IMR-90 (cell line): ENCODE results near the gene PPP1R9B. TPM values are rescaled to one million over a fixed set of nuclear protein-coding genes. Genes with fewer than 3 reads are reported as not detected.

Source experiments
- ATAC-seq: fragments of 200-7000 bp; cut with Tn5 transposase; 2 replicates; pipeline ENCODE4 v1.9.1; 2020; ENCODE audit warnings: low read depth, mild to moderate bottlenecking, moderate library complexity
- BruUV-seq: library from RNA; stranded (reverse); fragments of 400-500 nt; replicated peaks from 2 replicates; lab custom pipeline; 2021; lab: Mats Ljungman, UMichigan
- CTCF ChIA-PET: fragments of 300-600 bp; formaldehyde crosslinking; extraction: SDS; loops from one replicate; lab custom pipeline; 2021; ENCODE audit warnings: antibody characterized with exemption; lab: Yijun Ruan, JAX
- POLR2A ChIA-PET: fragments of 300-600 bp; sonication (Branson Sonifier 250); formaldehyde crosslinking; loops from one replicate; lab custom pipeline; 2022; ENCODE audit warnings: antibody characterized with exemption; ENCODE audit not compliant: unreplicated experiment; lab: Charles Lee
- DNase-seq: peaks from one replicate; pipeline ENCODE4 v3.0.0; 2013
- H2AFZ ChIP-seq: replicated peaks from 2 replicates; pipeline ENCODE3; 2013; ENCODE audit warnings: low read length, mild to moderate bottlenecking; ENCODE audit not compliant: poor library complexity
- H2AK5ac ChIP-seq: 2 replicates; pipeline ENCODE4 v1.6.1; 2013; ENCODE audit warnings: low read depth, low read length, inconsistent platforms
- H2AK9ac ChIP-seq: replicated peaks from 2 replicates; pipeline ENCODE3; 2013; ENCODE audit warnings: mild to moderate bottlenecking, low read depth, low read length, moderate library complexity; ENCODE audit not compliant: poor library complexity
- H2BK120ac ChIP-seq: 2 replicates; pipeline ENCODE4 v1.6.1; 2013; ENCODE audit warnings: low read depth, low read length, inconsistent platforms
- H2BK15ac ChIP-seq: 3 replicates; pipeline ENCODE4 v1.6.1; 2013; ENCODE audit warnings: low read depth, low read length, inconsistent platforms
- H2BK20ac ChIP-seq: 2 replicates; pipeline ENCODE4 v1.6.1; 2013; ENCODE audit warnings: low read depth, mild to moderate bottlenecking, inconsistent platforms, low read length, moderate library complexity
- H2BK5ac ChIP-seq: 2 replicates; pipeline ENCODE4 v1.6.1; 2013; ENCODE audit warnings: mild to moderate bottlenecking, low read depth, low read length, inconsistent platforms; ENCODE audit not compliant: poor library complexity, severe bottlenecking
- H3K14ac ChIP-seq: replicated peaks from 2 replicates; pipeline ENCODE4 v1.6.1; 2013; ENCODE audit warnings: low read depth, low read length, inconsistent platforms
- H3K18ac ChIP-seq: 2 replicates; pipeline ENCODE4 v1.6.1; 2013; ENCODE audit warnings: low read depth, low read length, control low read depth
- H3K23ac ChIP-seq: 2 replicates; pipeline ENCODE4 v1.6.1; 2013; ENCODE audit warnings: low read depth, low read length, inconsistent platforms
- H3K27ac ChIP-seq: 2 replicates; pipeline ENCODE4 v1.5.1; 2013; ENCODE audit warnings: mild to moderate bottlenecking, control low read depth, low read length; ENCODE audit not compliant: insufficient read depth
- H3K27me3 ChIP-seq: 2 replicates; pipeline ENCODE4 v1.6.1; 2013; ENCODE audit warnings: low read length; ENCODE audit not compliant: control insufficient read depth, insufficient read depth
- H3K36me3 ChIP-seq: 2 replicates; pipeline ENCODE4 v1.6.1; 2013; ENCODE audit warnings: low read length, mixed read lengths; ENCODE audit not compliant: control insufficient read depth, insufficient read depth
- H3K4ac ChIP-seq: 2 replicates; pipeline ENCODE4 v1.6.1; 2013; ENCODE audit warnings: low read depth, low read length, inconsistent platforms
- H3K4me1 ChIP-seq: 2 replicates; pipeline ENCODE4 v1.6.1; 2013; ENCODE audit warnings: low read length, mixed read lengths; ENCODE audit not compliant: control insufficient read depth, insufficient read depth
- H3K4me2 ChIP-seq: 2 replicates; pipeline ENCODE4 v1.6.1; 2013; ENCODE audit warnings: low read depth, mild to moderate bottlenecking, control low read depth, low read length, moderate library complexity
- H3K4me3 ChIP-seq: 2 replicates; pipeline ENCODE4 v1.5.1; 2013; ENCODE audit warnings: low read depth, mild to moderate bottlenecking, control low read depth, low read length, moderate library complexity; ENCODE audit not compliant: insufficient read depth
- H3K56ac ChIP-seq: 2 replicates; pipeline ENCODE4 v1.6.1; 2013; ENCODE audit warnings: low read length, inconsistent platforms; ENCODE audit not compliant: insufficient read depth; ENCODE audit errors: extremely low read depth
- H3K79me1 ChIP-seq, 2 experiments: 2 replicates each; pipeline ENCODE4 v1.6.1; 2013; ENCODE audit warnings: low read length in 2 of 2, inconsistent platforms in 1 of 2, low read depth in 1 of 2
- H3K9ac ChIP-seq: 2 replicates; pipeline ENCODE4 v1.6.1; 2013; ENCODE audit warnings: low read depth, low read length, control low read depth
- H3K9me1 ChIP-seq: 2 replicates; pipeline ENCODE4 v1.6.1; 2013; ENCODE audit warnings: low read length, inconsistent platforms; ENCODE audit not compliant: insufficient read depth
- H3K9me3 ChIP-seq: 2 replicates; pipeline ENCODE4 v1.6.1; 2013; ENCODE audit warnings: low read length; ENCODE audit not compliant: control insufficient read depth, insufficient read depth
- H4K20me1 ChIP-seq: 2 replicates; pipeline ENCODE4 v1.6.1; 2013; ENCODE audit warnings: low read length, inconsistent platforms; ENCODE audit not compliant: insufficient read depth
- H4K5ac ChIP-seq: 2 replicates; pipeline ENCODE4 v1.6.1; 2013; ENCODE audit warnings: mild to moderate bottlenecking, low read depth, low read length, control low read depth
- H4K8ac ChIP-seq, 2 experiments: 2 replicates each; pipeline ENCODE4 v1.6.1; 2013; ENCODE audit warnings: low read depth in 2 of 2, low read length in 2 of 2, control low read depth in 1 of 2, inconsistent platforms in 1 of 2
- H4K91ac ChIP-seq: 2 replicates; pipeline ENCODE4 v1.6.1; 2013; ENCODE audit warnings: low read depth, low read length, inconsistent platforms; ENCODE audit not compliant: insufficient read depth
- BHLHE40 ChIP-seq: fragments of 150-350 bp; IDR thresholded peaks from 2 replicates; pipeline ENCODE4 v1.6.1; 2016; ENCODE audit warnings: mild to moderate bottlenecking, low read depth, low read length
- CHD1 ChIP-seq: IDR thresholded peaks from 2 replicates; pipeline ENCODE4 v1.6.1; 2012; ENCODE audit warnings: low read depth, low read length, improper control_type of control experiment
- MAFK ChIP-seq: IDR thresholded peaks from 2 replicates; pipeline ENCODE4 v1.6.1; 2012; ENCODE audit warnings: low read depth, low read length, improper control_type of control experiment
- MXI1 ChIP-seq: IDR thresholded peaks from 2 replicates; pipeline ENCODE4 v1.6.1; 2012; ENCODE audit warnings: low read depth, mild to moderate bottlenecking, low read length, moderate library complexity, borderline replicate concordance
- NFE2L2 ChIP-seq: fragments of 150-350 bp; IDR thresholded peaks from 2 replicates; pipeline ENCODE4 v1.6.1; 2016; ENCODE audit warnings: low read depth, mild to moderate bottlenecking, low read length
- POLR2A ChIP-seq: IDR thresholded peaks from 2 replicates; pipeline ENCODE4 v1.6.1; 2012; ENCODE audit warnings: mild to moderate bottlenecking, low read depth, low read length
- RCOR1 ChIP-seq: IDR thresholded peaks from 2 replicates; pipeline ENCODE4 v1.6.1; 2012; ENCODE audit warnings: mild to moderate bottlenecking, low read length, improper control_type of control experiment; ENCODE audit not compliant: insufficient replicate concordance
- WGBS, 2 experiments: methylation state at CpG; one replicate each; pipeline versions ENCODE4 v1.1.5 to v1.1.7; 2013; ENCODE audit warnings: missing lambda C conversion rate in 2 of 2; ENCODE audit not compliant: insufficient read length in 1 of 2; ENCODE audit errors: extremely low coverage in 2 of 2; 5-methylcytosine and 5-hydroxymethylcytosine counted together
- dilution Hi-C: fragments of 300-500 bp; cut with HindIII; formaldehyde crosslinking; loops from one replicate; pipeline ENCODE4 v1.14.3; 2018; ENCODE audit warnings: low sequenced_read_pairs; ENCODE audit not compliant: unreplicated experiment
- in situ Hi-C: fragments of 300-500 bp; cut with MboI; formaldehyde crosslinking; loops from 3 replicates; pipeline ENCODE4 v1.14.3; 2019; ENCODE audit warnings: low sequenced_read_pairs, inconsistent platforms, mixed read lengths
- intact Hi-C: fragments of 100-400 bp; cut with micrococcal nuclease; formaldehyde crosslinking; loops from 2 replicates; pipeline ENCODE4 v1.10.0; 2022
- polyA plus RNA-seq, 3 experiments: library from polyadenylated mRNA; depleted of rRNA; stranded (reverse); fragments of >200 nt; gene quantifications; 2 replicates each; pipeline ENCODE4 v1.2.3, GENCODE V29; 2012; ENCODE audit warnings: low replicate concordance in 1 of 3
- total RNA-seq: library from RNA; depleted of rRNA; stranded (reverse); fragments of >200 nt; gene quantifications from 2 replicates; pipeline ENCODE4 v1.2.3, GENCODE V29; 2012

The PPP1R9B gene
- total and polyA plus RNA-seq, 2 of the 4 experiments (the other 2 are of a cell fraction): 23.0 to 28.0 TPM

- H2BK15ac ChIP-seq: no peak overlapping the region
- intact Hi-C loops (loop anchor here (2.0 kb wide), 1 partner anchor 54 kb away; the partner anchor contains the start of gene PDK2), dilution Hi-C loops (no loop called here), in situ Hi-C loops (no loop called here)
- no peaks in the 10 kb centered on the region for H3K27me3 ChIP-seq
- DNase-seq: no peak
- peak overlapping the region; percentile 86 for H3K4me3 ChIP-seq
- ATAC-seq: peak; percentile 2; the same call in 1 of the 2 replicates
- peaks cover 13% of the 10 kb centered on the region for H3K36me3 ChIP-seq
- H3K56ac ChIP-seq: peak overlapping the region; percentile 69; the same call in 1 of the 2 replicates
- peak overlapping the region; percentile 64 for H2AFZ ChIP-seq
- peak overlapping the region; percentile 45; the same call in 1 of the 2 replicates for H4K5ac ChIP-seq
- BruUV-seq: no TSS peak
- peak overlapping the region; percentile 48 for H4K91ac ChIP-seq
- 0% methylated on average over 8 of the region's 30 CpGs; no CpG with 5 or more reads in 1 of the 2 experiments for WGBS, 2 experiments
- peak overlapping the region; percentile 92 for H3K9ac ChIP-seq
- H2AK5ac ChIP-seq: peak overlapping the region; percentile 94; the same call in 1 of the 2 replicates
- peak overlapping the region in 1 of 2 experiments; percentile 44; a peak in 1 of 4 replicates for H4K8ac ChIP-seq
- H3K79me1 ChIP-seq: peaks cover 9 to 64% of the 10 kb centered on the region in 2 experiments; a peak in 3 of 4 replicates
- H3K9me1 ChIP-seq: peaks cover 7% of the 10 kb centered on the region; the same call in 1 of the 2 replicates
- peak overlapping the region; percentile 76; the same call in 1 of the 2 replicates for H3K23ac ChIP-seq
- peak overlapping the region; percentile 96 for H2AK9ac ChIP-seq
- peaks cover 51% of the 10 kb centered on the region for H4K20me1 ChIP-seq
- H3K4me2 ChIP-seq: peak overlapping the region; percentile 89
- no peaks in the 10 kb centered on the region for H3K9me3 ChIP-seq
- peak overlapping the region; percentile 90 for H3K14ac ChIP-seq
- TF ChIP-seq CHD1 (no peak), BHLHE40 (no peak), POLR2A (no peak), MXI1 (no peak; the same call in 1 of the 2 replicates), RCOR1 (no peak), MAFK (no peak), NFE2L2 (no peak)
- peak overlapping the region; percentile 55 for H3K18ac ChIP-seq
- peak overlapping the region; percentile 92 for H3K4ac ChIP-seq
- ChIA-PET POLR2A (no interaction called here), CTCF (interaction anchor here (1.6 kb wide), 1 partner anchor 10 kb away, joined by 5 read pairs; no protein-coding TSS in a partner anchor)
- peak overlapping the region; percentile 88 for H3K27ac ChIP-seq
- H2BK20ac ChIP-seq: no peak overlapping the region
- H3K4me1 ChIP-seq: peaks cover 27% of the 10 kb centered on the region
- 0 out of 2 replicates have a peak overlapping the region, but pooled peaks have one; percentile 66 for H2BK120ac ChIP-seq
- peak overlapping the region; percentile 81 for H2BK5ac ChIP-seq
Measured at GRCh38 chr17:50149091-50149416, 1.4 kb downstream of the PPP1R9B start.
